Measurements from ENCODE around the gene AP2B1.

Gene AP2B1

GRCh38 chr17:35752945-35753764 is 166.0 kb downstream of the AP2B1 start, which contains the start of gene GAS2L2:
TSS of gene GAS2L2 (minus strand) at chr17:35753239. CDS start at chr17:35752850, 389 bp downstream.
- Histone ChIP-seq H3K36me3 (ENCODE audit: control insufficient read depth, low read depth, low read length) (no peaks in the 10 kb centered on the region), H3K4me1 (ENCODE audit: control insufficient read depth, low read depth, low read length) (no peaks in the 10 kb centered on the region), H3K9me3 (ENCODE audit: control insufficient read depth, low read depth, low read length) (no peaks in the 10 kb centered on the region), H3K9ac (ENCODE audit: low read length) (no peak within 1 kb of the TSS), H3K27me3 (ENCODE audit: control insufficient read depth, insufficient read depth, low read length) (peaks cover 21% of the 10 kb centered on the region), H3K4me3 (ENCODE audit: low read length) (no peak within 1 kb of the TSS), H3K27ac (ENCODE audit: low read length) (no peak within 1 kb of the TSS)

- Histone ChIP-seq H3K9ac (ENCODE audit: low read length) (no peak overlapping the region), H3K27ac (ENCODE audit: low read length) (no peak overlapping the region), H3K27me3 (ENCODE audit: control insufficient read depth, insufficient read depth, low read length) (no peaks in the 10 kb centered on the region), H3K4me1 (ENCODE audit: control insufficient read depth, low read depth, low read length) (no peaks in the 10 kb centered on the region), H3K4me3 (ENCODE audit: low read length) (no peak overlapping the region), H3K9me3 (ENCODE audit: control insufficient read depth, low read depth, low read length) (no peaks in the 10 kb centered on the region), H3K36me3 (ENCODE audit: control insufficient read depth, low read depth, low read length) (no peaks in the 10 kb centered on the region)
Measured at GRCh38 chr17:35757243-35757642, 170.1 kb downstream of the AP2B1 start.

- no peak within 1 kb of the TSS for H3K27ac ChIP-seq (ENCODE audit: low read length)
- no peaks in the 10 kb centered on the region for H3K36me3 ChIP-seq (ENCODE audit: control insufficient read depth, low read depth, low read length)
- no peak within 1 kb of the TSS for H3K4me3 ChIP-seq (ENCODE audit: low read length)
- no peaks in the 10 kb centered on the region for H3K9me3 ChIP-seq (ENCODE audit: control insufficient read depth, low read depth, low read length)
- H3K4me1 ChIP-seq (ENCODE audit: control insufficient read depth, low read depth, low read length) = peaks cover 3% of the 10 kb centered on the region
- no peak within 1 kb of the TSS for H3K9ac ChIP-seq (ENCODE audit: low read length)
- H3K27me3 ChIP-seq (ENCODE audit: control insufficient read depth, insufficient read depth, low read length) = no peaks in the 10 kb centered on the region
Measured at GRCh38 chr17:35760587-35760986, 173.5 kb downstream of the AP2B1 start, which contains the start of gene C17orf50. TSS of gene C17orf50 (plus strand) at chr17:35760887. CDS start at chr17:35760942, 55 bp downstream.

GRCh38 chr17:35761601-35762000 is 174.5 kb downstream of the AP2B1 start:
- H3K9me3 ChIP-seq (ENCODE audit: control insufficient read depth, low read depth, low read length) = no peaks in the 10 kb centered on the region
- H3K4me1 ChIP-seq (ENCODE audit: control insufficient read depth, low read depth, low read length) = peaks cover 3% of the 10 kb centered on the region
- no peak overlapping the region for H3K27ac ChIP-seq (ENCODE audit: low read length)
- H3K36me3 ChIP-seq (ENCODE audit: control insufficient read depth, low read depth, low read length) = no peaks in the 10 kb centered on the region
- H3K4me3 ChIP-seq (ENCODE audit: low read length) = no peak overlapping the region
- H3K27me3 ChIP-seq (ENCODE audit: control insufficient read depth, insufficient read depth, low read length) = no peaks in the 10 kb centered on the region
- no peak overlapping the region for H3K9ac ChIP-seq (ENCODE audit: low read length)

- Histone ChIP-seq H3K9ac (ENCODE audit: low read length) (no peak overlapping the region), H3K36me3 (ENCODE audit: control insufficient read depth, low read depth, low read length) (no peaks in the 10 kb centered on the region), H3K9me3 (ENCODE audit: control insufficient read depth, low read depth, low read length) (no peaks in the 10 kb centered on the region), H3K4me3 (ENCODE audit: low read length) (no peak overlapping the region), H3K4me1 (ENCODE audit: control insufficient read depth, low read depth, low read length) (peaks cover 3% of the 10 kb centered on the region), H3K27me3 (ENCODE audit: control insufficient read depth, insufficient read depth, low read length) (no peaks in the 10 kb centered on the region), H3K27ac (ENCODE audit: low read length) (no peak overlapping the region)
Measured at GRCh38 chr17:35763767-35764122, 176.6 kb downstream of the AP2B1 start.

- Histone ChIP-seq H3K9ac (ENCODE audit: low read length) (peak overlapping the region; percentile 25), H3K27ac (ENCODE audit: low read length) (no peak overlapping the region), H3K36me3 (ENCODE audit: control insufficient read depth, low read depth, low read length) (no peaks in the 10 kb centered on the region), H3K4me1 (ENCODE audit: control insufficient read depth, low read depth, low read length) (peaks cover 3% of the 10 kb centered on the region), H3K9me3 (ENCODE audit: control insufficient read depth, low read depth, low read length) (no peaks in the 10 kb centered on the region), H3K4me3 (ENCODE audit: low read length) (peak overlapping the region; percentile 65), H3K27me3 (ENCODE audit: control insufficient read depth, insufficient read depth, low read length) (no peaks in the 10 kb centered on the region)
Measured at GRCh38 chr17:35764123-35764991, 177.2 kb downstream of the AP2B1 start.

- Histone ChIP-seq H3K4me1 (ENCODE audit: control insufficient read depth, low read depth, low read length) (peaks cover 3% of the 10 kb centered on the region), H3K36me3 (ENCODE audit: control insufficient read depth, low read depth, low read length) (no peaks in the 10 kb centered on the region), H3K27ac (ENCODE audit: low read length) (no peak overlapping the region), H3K9ac (ENCODE audit: low read length) (no peak overlapping the region), H3K27me3 (ENCODE audit: control insufficient read depth, insufficient read depth, low read length) (no peaks in the 10 kb centered on the region), H3K9me3 (ENCODE audit: control insufficient read depth, low read depth, low read length) (no peaks in the 10 kb centered on the region), H3K4me3 (ENCODE audit: low read length) (peak overlapping the region; percentile 65)
Measured at GRCh38 chr17:35765086-35765710, 178.1 kb downstream of the AP2B1 start.

GRCh38 chr17:35765756-35766488 is 178.8 kb downstream of the AP2B1 start:
- H3K9me3 ChIP-seq (ENCODE audit: control insufficient read depth, low read depth, low read length) = no peaks in the 10 kb centered on the region
- H3K9ac ChIP-seq (ENCODE audit: low read length) = no peak overlapping the region
- no peaks in the 10 kb centered on the region for H3K36me3 ChIP-seq (ENCODE audit: control insufficient read depth, low read depth, low read length)
- H3K4me1 ChIP-seq (ENCODE audit: control insufficient read depth, low read depth, low read length) = peaks cover 3% of the 10 kb centered on the region
- H3K27ac ChIP-seq (ENCODE audit: low read length) = no peak overlapping the region
- H3K27me3 ChIP-seq (ENCODE audit: control insufficient read depth, insufficient read depth, low read length) = no peaks in the 10 kb centered on the region
- no peak overlapping the region for H3K4me3 ChIP-seq (ENCODE audit: low read length)

- H3K27ac ChIP-seq (ENCODE audit: low read length) = no peak overlapping the region
- no peaks in the 10 kb centered on the region for H3K27me3 ChIP-seq (ENCODE audit: control insufficient read depth, insufficient read depth, low read length)
- no peak overlapping the region for H3K9ac ChIP-seq (ENCODE audit: low read length)
- H3K9me3 ChIP-seq (ENCODE audit: control insufficient read depth, low read depth, low read length) = no peaks in the 10 kb centered on the region
- H3K36me3 ChIP-seq (ENCODE audit: control insufficient read depth, low read depth, low read length) = no peaks in the 10 kb centered on the region
- peaks cover 3% of the 10 kb centered on the region for H3K4me1 ChIP-seq (ENCODE audit: control insufficient read depth, low read depth, low read length)
- no peak overlapping the region for H3K4me3 ChIP-seq (ENCODE audit: low read length)
Measured at GRCh38 chr17:35766489-35766877, 179.4 kb downstream of the AP2B1 start.

- H3K9me3 ChIP-seq (ENCODE audit: control insufficient read depth, low read depth, low read length) = no peaks in the 10 kb centered on the region
- no peak overlapping the region for H3K4me3 ChIP-seq (ENCODE audit: low read length)
- no peak overlapping the region for H3K27ac ChIP-seq (ENCODE audit: low read length)
- H3K27me3 ChIP-seq (ENCODE audit: control insufficient read depth, insufficient read depth, low read length) = no peaks in the 10 kb centered on the region
- H3K4me1 ChIP-seq (ENCODE audit: control insufficient read depth, low read depth, low read length) = peaks cover 5% of the 10 kb centered on the region
- no peaks in the 10 kb centered on the region for H3K36me3 ChIP-seq (ENCODE audit: control insufficient read depth, low read depth, low read length)
- no peak overlapping the region for H3K9ac ChIP-seq (ENCODE audit: low read length)
Measured at GRCh38 chr17:35766903-35767510, 179.9 kb downstream of the AP2B1 start.
